Neural cell (in vitro differentiated cells): ENCODE measurements around the gene TMEM131. TPM values are rescaled to one million over a fixed set of nuclear protein-coding genes. Genes with fewer than 3 reads are reported as not detected.

Experiments used
- H2AFZ ChIP-seq: fragments of 200-600, 300-800 bp; sonication (generic), shearing (Covaris generic); 2 replicates; pipeline ENCODE4 v1.6.0; 2014; ENCODE audit warnings: low read depth, mild to moderate bottlenecking, antibody characterized with exemption, low read length, moderate library complexity
- H3F3A ChIP-seq: fragments of 200-600 bp; shearing (Covaris generic); 2 replicates; pipeline ENCODE4 v1.6.1; 2016; ENCODE audit warnings: mild to moderate bottlenecking, moderate library complexity, mixed read lengths, antibody characterized with exemption, low read length; ENCODE audit not compliant: insufficient read depth, poor library complexity, severe bottlenecking
- H3K27ac ChIP-seq: fragments of 200-600, 300-800 bp; sonication (generic), shearing (Covaris generic); 2 replicates; pipeline ENCODE4 v1.5.1; 2014; ENCODE audit warnings: mild to moderate bottlenecking, low read length, moderate library complexity
- H3K27me3 ChIP-seq: fragments of 300-800, 200-600 bp; sonication (generic), shearing (Covaris generic); 2 replicates; pipeline ENCODE4 v1.6.0; 2014; ENCODE audit warnings: mild to moderate bottlenecking, low read depth, low read length, moderate library complexity; ENCODE audit not compliant: insufficient read depth
- H3K36me3 ChIP-seq: fragments of 300-800, 200-600 bp; sonication (generic), shearing (Covaris generic); 2 replicates; pipeline ENCODE4 v1.5.1; 2014; ENCODE audit warnings: mild to moderate bottlenecking, antibody characterized with exemption, low read length, moderate library complexity; ENCODE audit not compliant: insufficient read depth
- H3K4me2 ChIP-seq: fragments of 300-800, 200-600 bp; sonication (generic), shearing (Covaris generic); 2 replicates; pipeline ENCODE4 v1.6.0; 2014; ENCODE audit warnings: mild to moderate bottlenecking, low read length
- H3K4me3 ChIP-seq: fragments of 300-800, 200-600 bp; sonication (generic), shearing (Covaris generic); 2 replicates; pipeline ENCODE4 v1.5.1; 2014; ENCODE audit warnings: mild to moderate bottlenecking, low read length, moderate library complexity
- H3K79me2 ChIP-seq: fragments of 200-600 bp; shearing (Covaris generic); replicated peaks from 2 replicates; pipeline ENCODE4 v1.6.0; 2014; ENCODE audit warnings: mild to moderate bottlenecking, low read length, moderate library complexity; ENCODE audit not compliant: insufficient read depth
- H3K9ac ChIP-seq: fragments of 300-800, 200-600 bp; sonication (generic), shearing (Covaris generic); 2 replicates; pipeline ENCODE4 v1.6.1; 2016; ENCODE audit warnings: mild to moderate bottlenecking, low read length, mixed read lengths
- H3K9me2 ChIP-seq: fragments of 200-600 bp; shearing (Covaris generic); 2 replicates; pipeline ENCODE4 v1.6.1; 2016; ENCODE audit warnings: mild to moderate bottlenecking, low read length, mixed read lengths; ENCODE audit not compliant: insufficient read depth
- H3K9me3 ChIP-seq: fragments of 200-600, 300-800 bp; sonication (generic), shearing (Covaris generic); 2 replicates; pipeline ENCODE4 v1.6.1; 2016; ENCODE audit warnings: mild to moderate bottlenecking, mixed run types, low read length, moderate library complexity, mixed read lengths
- H4K20me1 ChIP-seq: fragments of 200-600 bp; shearing (Covaris generic); 2 replicates; pipeline ENCODE4 v1.6.1; 2016; ENCODE audit warnings: mild to moderate bottlenecking, mixed run types; ENCODE audit not compliant: insufficient read depth
- EP300 ChIP-seq: fragments of 450-650 bp; conservative IDR thresholded peaks from 2 replicates; pipeline ENCODE4 v1.6.1; 2014; ENCODE audit warnings: antibody characterized with exemption, mild to moderate bottlenecking, moderate library complexity; ENCODE audit not compliant: poor library complexity, severe bottlenecking
- EZH2 ChIP-seq: fragments of 200-600, 300-800 bp; shearing (Covaris generic), sonication (generic); IDR thresholded peaks from 2 replicates; pipeline ENCODE4 v1.6.1; 2014; ENCODE audit warnings: antibody characterized with exemption, low read length, borderline replicate concordance, mild to moderate bottlenecking; ENCODE audit not compliant: insufficient read depth, poor library complexity, severe bottlenecking
- MXI1 ChIP-seq: fragments of 450-650 bp; conservative IDR thresholded peaks from 2 replicates; pipeline ENCODE4 v1.6.1; 2014; ENCODE audit warnings: antibody characterized with exemption, mild to moderate bottlenecking; ENCODE audit not compliant: poor library complexity, severe bottlenecking
- POLR2AphosphoS5 ChIP-seq: IDR thresholded peaks from 2 replicates; pipeline ENCODE4 v1.6.1; 2012
- RAD21 ChIP-seq: fragments of 450-650 bp; conservative IDR thresholded peaks from 2 replicates; pipeline ENCODE4 v1.6.1; 2014; ENCODE audit warnings: antibody characterized with exemption, mild to moderate bottlenecking, moderate library complexity
- REST ChIP-seq: IDR thresholded peaks from 2 replicates; pipeline ENCODE4 v1.6.1; 2012; ENCODE audit warnings: borderline replicate concordance
- SMC3 ChIP-seq: fragments of 450-650 bp; conservative IDR thresholded peaks from 2 replicates; pipeline ENCODE4 v1.6.1; 2014; ENCODE audit warnings: antibody characterized with exemption, mild to moderate bottlenecking, moderate library complexity; ENCODE audit not compliant: poor library complexity
- TAF1 ChIP-seq: IDR thresholded peaks from 2 replicates; pipeline ENCODE4 v1.6.1; 2012; ENCODE audit warnings: low read depth
- polyA plus RNA-seq: library from polyadenylated mRNA; depleted of rRNA; stranded (reverse); fragments of >200 nt; gene quantifications from 2 replicates; pipeline ENCODE4 v1.2.3, GENCODE V29; 2014
- TF ChIP-seq, protein P1 (sequence below): fragments of 450-650 bp; IDR thresholded peaks from 2 replicates; pipeline ENCODE4 v1.5.1; 2014; ENCODE audit warnings: antibody characterized with exemption, mild to moderate bottlenecking, moderate library complexity; ENCODE audit not compliant: poor library complexity, severe bottlenecking

Gene TMEM131
- polyA plus RNA-seq, 1 donor from 2014 or later, result 9.6 TPM

DNA sequence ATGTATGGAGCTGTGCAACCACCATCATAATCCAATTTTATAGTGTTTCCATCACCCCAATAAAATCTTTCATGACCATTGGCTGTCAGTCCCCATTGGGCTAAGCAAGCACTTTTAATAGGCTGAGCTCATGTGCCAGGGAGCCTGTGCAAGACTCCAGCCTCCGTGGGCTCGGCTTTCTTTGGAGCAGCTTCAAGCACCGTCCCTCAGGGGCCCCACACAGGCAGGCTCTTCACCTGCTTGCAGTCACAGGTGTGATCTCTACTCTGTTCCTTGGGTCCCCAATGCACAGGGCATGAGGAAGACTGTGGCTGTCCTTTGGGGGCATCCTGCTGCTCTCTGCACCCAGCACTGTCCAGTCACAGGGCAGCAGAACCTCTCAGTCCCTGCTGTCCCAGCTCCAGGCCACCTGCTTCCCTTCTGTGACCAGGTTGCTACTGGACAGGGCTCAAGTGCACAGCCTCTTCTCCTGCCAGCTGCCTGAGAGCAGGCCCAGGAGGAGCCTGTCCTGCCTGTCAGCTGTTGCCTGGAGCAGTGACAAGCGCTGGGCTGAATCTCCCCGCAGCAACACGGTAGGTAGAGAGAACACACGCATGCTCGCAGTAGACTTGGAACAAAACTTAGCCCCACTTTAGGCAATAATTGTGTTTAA, 40.7 kb upstream of the TMEM131 start:
- H3F3A ChIP-seq, result no peaks in the 10 kb centered on the region
- no peak overlapping the region for H2AFZ ChIP-seq
- no peak overlapping the region for H3K9ac ChIP-seq
- no peaks in the 10 kb centered on the region for H3K27me3 ChIP-seq
- H3K79me2 ChIP-seq, result no peaks in the 10 kb centered on the region
- H3K36me3 ChIP-seq, result no peaks in the 10 kb centered on the region
- no peak overlapping the region for H3K4me2 ChIP-seq
- no peak overlapping the region for H3K4me3 ChIP-seq
- H3K27ac ChIP-seq, result no peak overlapping the region
- no peaks in the 10 kb centered on the region for H3K9me2 ChIP-seq
- TF ChIP-seq RAD21 (no peak), TAF1 (no peak), EP300 (no peak), SMC3 (no peak), REST (no peak)
- TF ChIP-seq, protein P1, sequence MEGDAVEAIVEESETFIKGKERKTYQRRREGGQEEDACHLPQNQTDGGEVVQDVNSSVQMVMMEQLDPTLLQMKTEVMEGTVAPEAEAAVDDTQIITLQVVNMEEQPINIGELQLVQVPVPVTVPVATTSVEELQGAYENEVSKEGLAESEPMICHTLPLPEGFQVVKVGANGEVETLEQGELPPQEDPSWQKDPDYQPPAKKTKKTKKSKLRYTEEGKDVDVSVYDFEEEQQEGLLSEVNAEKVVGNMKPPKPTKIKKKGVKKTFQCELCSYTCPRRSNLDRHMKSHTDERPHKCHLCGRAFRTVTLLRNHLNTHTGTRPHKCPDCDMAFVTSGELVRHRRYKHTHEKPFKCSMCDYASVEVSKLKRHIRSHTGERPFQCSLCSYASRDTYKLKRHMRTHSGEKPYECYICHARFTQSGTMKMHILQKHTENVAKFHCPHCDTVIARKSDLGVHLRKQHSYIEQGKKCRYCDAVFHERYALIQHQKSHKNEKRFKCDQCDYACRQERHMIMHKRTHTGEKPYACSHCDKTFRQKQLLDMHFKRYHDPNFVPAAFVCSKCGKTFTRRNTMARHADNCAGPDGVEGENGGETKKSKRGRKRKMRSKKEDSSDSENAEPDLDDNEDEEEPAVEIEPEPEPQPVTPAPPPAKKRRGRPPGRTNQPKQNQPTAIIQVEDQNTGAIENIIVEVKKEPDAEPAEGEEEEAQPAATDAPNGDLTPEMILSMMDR, result no peak
- no peaks in the 10 kb centered on the region for H4K20me1 ChIP-seq
- H3K9me3 ChIP-seq, result no peaks in the 10 kb centered on the region

DNA sequence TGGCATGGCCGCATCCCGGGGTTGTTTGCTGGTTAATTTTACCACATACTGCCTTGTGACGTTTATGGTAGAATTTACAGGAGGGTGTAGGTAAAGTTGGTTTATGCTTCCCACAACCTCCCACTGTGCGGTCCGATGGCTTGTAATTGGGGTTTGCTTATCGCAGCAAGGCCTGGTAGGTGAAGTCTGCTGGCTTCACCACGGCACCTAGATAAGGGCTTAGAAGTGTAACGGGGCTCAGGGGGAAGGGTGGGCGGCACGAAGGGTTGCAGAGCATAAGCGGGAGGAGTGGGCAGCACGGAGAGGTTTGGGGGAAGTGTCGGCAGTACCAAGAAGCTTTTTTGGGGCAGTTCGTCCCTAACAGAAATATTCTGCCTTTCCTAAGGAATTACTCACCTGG, 39.0 kb upstream of the TMEM131 start:
- Histone ChIP-seq H3K27ac (no peak overlapping the region), H2AFZ (no peak overlapping the region)
- no peak for TF ChIP-seq TAF1
- no peak for TF ChIP-seq RAD21
- TF ChIP-seq, protein P1, result no peak
- no peak for TF ChIP-seq SMC3
- no peak for TF ChIP-seq POLR2AphosphoS5
- TF ChIP-seq EP300, result no peak
- no peak for TF ChIP-seq REST
- TF ChIP-seq EZH2, result no peak
- no peak for TF ChIP-seq MXI1

More for the DNA sequence above, 39.0 kb upstream of the TMEM131 start:
- no peaks in the 10 kb centered on the region for H3K36me3 ChIP-seq
- no peaks in the 10 kb centered on the region for H4K20me1 ChIP-seq
- no peaks in the 10 kb centered on the region for H3F3A ChIP-seq
- no peaks in the 10 kb centered on the region for H3K9me3 ChIP-seq
- H3K27me3 ChIP-seq, result no peaks in the 10 kb centered on the region
- H3K9ac ChIP-seq, result no peak overlapping the region
- no peaks in the 10 kb centered on the region for H3K9me2 ChIP-seq
- H3K4me2 ChIP-seq, result no peak overlapping the region
- H3K4me3 ChIP-seq, result no peak overlapping the region
- H3K79me2 ChIP-seq, result no peaks in the 10 kb centered on the region
